Keratinocyte (primary cell): ENCODE measurements around the gene ARHGEF28.

Experiments
- EZH2 ChIP-seq: IDR thresholded peaks from one replicate; pipeline ENCODE4 v1.6.1; 2012; ENCODE audit warnings: inconsistent platforms, mild to moderate bottlenecking, low read length, moderate library complexity
- TF ChIP-seq, protein P1 (sequence below), 3 experiments: IDR thresholded peaks in 1 of 3; conservative IDR thresholded peaks in 1 of 3; optimal IDR thresholded peaks in 1 of 3; 2 replicates in 2 of 3; 3 replicates in 1 of 3; pipeline versions ENCODE3 to v1.5.1; 2011; ENCODE audit warnings: low read length in 3 of 3, mild to moderate bottlenecking in 3 of 3, moderate library complexity in 2 of 3, control low read depth in 1 of 3, inconsistent platforms in 1 of 3; ENCODE audit not compliant: insufficient read depth in 2 of 3; ENCODE audit errors: extremely low read depth in 1 of 3

DNA sequence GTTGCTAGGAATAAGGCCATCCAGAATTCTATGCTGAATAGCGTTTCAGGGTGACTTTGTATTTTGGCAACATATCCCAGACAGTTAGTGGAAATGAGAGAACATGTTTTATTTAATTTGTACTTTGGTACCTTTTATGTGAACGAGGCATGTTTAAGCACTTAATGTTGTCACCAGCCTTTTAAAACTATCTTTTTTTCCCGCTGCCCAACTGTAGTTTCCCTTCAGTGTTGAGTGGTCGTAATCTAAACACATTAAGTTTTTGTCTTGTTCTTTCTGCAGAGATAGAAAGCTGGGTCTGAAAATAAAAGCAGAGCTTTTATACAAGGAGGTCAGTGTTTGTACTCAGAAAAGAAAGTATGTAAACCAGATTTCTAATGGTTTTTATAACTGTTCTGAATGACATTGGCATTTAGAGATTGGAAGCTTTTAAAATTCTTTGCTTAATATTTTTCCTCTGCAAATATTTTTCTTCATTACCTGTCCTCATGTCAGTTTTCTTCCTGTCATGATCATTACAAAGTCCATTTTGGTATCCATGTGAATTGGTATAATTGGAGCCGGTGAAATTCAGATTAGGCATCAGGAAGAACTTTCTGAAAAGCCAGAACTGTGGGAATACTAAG, 100.7 kb downstream of the ARHGEF28 start:
- TF ChIP-seq, protein P1, sequence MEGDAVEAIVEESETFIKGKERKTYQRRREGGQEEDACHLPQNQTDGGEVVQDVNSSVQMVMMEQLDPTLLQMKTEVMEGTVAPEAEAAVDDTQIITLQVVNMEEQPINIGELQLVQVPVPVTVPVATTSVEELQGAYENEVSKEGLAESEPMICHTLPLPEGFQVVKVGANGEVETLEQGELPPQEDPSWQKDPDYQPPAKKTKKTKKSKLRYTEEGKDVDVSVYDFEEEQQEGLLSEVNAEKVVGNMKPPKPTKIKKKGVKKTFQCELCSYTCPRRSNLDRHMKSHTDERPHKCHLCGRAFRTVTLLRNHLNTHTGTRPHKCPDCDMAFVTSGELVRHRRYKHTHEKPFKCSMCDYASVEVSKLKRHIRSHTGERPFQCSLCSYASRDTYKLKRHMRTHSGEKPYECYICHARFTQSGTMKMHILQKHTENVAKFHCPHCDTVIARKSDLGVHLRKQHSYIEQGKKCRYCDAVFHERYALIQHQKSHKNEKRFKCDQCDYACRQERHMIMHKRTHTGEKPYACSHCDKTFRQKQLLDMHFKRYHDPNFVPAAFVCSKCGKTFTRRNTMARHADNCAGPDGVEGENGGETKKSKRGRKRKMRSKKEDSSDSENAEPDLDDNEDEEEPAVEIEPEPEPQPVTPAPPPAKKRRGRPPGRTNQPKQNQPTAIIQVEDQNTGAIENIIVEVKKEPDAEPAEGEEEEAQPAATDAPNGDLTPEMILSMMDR (optimal IDR thresholded peaks at IDR 0.05 in 1 of 3, IDR thresholded peaks at IDR 0.05 in 1 of 3, conservative IDR thresholded peaks at IDR 0.05 in 1 of 3; ENCODE audit: extremely low read depth in 1 of 3, insufficient read depth in 2 of 3, low read length in 3 of 3) = no peak
- no peak for TF ChIP-seq EZH2
